SIG-M5 treated with dmso at 0.1 percent for 504 hours (cell line): ENCODE results near the gene ROR2.

Experiments used
- DNase-seq: peaks from one replicate; lab custom pipeline; 2025; ENCODE audit not compliant: unreplicated experiment; lab: John Stamatoyannopoulos, UW

ROR2 gene

DNA sequence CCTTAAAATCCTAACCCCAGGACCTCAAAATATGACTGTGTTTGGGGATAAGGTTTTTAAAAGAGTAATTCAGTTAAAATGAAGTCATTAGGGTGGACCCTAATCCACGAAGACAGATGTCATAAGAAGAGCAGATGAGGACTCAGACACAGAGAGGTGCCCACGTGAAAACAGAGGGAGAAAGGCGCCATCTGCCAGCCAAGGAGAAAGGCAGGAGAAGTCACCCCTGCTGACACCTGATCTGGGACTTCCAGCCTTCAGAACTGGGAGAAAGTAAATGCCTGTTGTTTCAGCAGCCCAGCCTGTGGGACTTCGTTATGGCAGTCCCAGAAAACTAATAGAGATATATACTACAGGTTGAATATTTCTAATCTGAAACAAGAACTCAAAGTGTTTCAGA is 67.4 kb downstream of the ROR2 start:
- no peak for DNase-seq

DNA sequence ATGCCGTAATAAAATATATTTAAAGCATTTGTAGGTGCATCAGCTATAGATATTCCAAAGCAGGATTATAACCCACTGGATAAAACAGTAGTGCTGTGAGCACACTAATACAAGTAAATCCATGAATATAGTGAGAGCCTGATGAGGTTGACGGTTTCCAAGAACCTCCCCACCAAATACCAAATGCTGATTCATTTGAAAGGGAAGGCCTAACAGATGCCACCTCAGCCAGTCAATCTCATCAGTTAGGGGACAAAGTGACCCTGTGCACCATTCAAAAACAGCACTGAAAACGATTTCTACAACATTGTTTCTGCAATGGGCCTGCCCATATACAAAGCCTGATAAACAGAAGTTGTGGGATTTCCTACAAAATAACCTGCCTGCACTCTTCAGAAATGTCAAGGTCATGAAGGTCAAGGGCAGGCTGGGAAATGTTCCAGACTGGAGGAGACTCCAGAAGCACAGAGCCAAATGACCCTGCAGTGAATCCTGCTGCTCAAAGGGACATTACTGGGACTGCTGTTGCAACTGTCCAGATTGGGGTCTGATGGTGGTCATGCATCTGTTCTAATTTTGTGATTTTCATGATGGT is 69.6 kb downstream of the ROR2 start:
- no peak for DNase-seq

DNA sequence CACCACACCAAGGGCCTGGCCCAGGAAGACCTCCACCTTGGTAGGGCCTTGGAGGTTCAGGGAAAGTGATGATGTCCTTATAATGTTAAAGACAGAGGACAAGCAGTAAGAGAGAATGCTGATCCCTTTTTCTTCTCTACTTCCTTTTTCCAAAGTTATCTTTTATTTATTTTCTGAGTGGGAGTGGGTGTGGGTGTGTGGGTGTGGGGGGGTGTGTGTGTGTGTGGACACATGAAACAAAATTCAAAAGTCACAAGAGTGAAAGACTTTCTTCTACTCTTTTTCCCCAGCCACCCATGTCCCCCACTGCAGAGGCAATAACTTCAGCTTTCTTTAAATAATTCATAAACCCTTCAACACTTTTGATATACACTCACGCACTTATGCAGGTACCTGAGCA is 70.8 kb downstream of the ROR2 start:
- no peak for DNase-seq

DNA sequence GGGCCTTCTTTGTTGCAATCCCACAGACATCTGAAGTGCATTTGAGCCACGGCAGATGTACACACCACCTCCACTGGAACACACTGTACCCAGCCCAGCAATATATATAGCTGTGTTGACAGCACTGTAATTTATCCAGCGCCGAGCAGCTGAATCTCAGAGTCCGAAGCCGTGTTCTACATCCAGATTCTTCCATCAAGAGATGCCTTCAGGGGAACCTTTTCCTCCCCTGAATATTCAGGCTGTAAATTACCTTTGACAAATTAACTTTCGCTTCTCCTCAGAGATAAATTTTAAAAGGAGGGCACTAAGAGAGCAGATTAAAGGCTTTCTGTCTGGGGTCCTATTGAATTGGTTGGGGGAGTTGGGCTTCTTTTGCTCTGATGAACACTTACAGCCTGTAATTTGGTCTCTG is 76.4 kb downstream of the ROR2 start:
- DNase-seq: no peak

DNA sequence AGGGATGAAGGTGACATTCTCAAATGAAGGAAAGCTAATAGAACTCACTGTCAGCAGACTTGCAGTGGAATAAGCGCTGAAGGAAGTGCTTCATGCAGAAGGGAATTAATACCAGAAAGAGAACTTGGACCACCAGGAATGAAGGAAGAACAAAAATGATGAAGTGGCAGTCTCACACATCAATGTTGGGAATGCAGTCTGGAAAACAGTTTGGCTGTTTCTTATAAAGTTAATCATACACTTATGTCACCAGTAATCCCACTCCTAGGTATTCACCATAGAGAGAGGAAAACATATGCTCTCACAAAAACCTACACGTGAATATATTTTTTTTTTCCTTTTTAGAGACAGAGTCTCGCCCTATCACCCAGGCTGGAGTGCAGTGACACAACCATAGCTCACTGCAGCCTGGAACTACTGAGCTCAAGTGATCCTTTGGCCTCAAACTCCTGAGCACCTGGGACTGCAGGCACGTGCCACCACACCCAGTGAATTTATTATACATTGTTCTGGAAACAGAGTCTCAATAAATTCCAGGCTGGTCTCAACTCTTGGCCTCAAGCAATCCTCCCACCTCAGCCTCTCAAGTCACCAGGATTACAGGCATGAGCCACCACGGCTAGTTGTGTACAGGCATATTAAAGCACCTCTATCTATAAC is 81.2 kb downstream of the ROR2 start:
- no peak for DNase-seq

DNA sequence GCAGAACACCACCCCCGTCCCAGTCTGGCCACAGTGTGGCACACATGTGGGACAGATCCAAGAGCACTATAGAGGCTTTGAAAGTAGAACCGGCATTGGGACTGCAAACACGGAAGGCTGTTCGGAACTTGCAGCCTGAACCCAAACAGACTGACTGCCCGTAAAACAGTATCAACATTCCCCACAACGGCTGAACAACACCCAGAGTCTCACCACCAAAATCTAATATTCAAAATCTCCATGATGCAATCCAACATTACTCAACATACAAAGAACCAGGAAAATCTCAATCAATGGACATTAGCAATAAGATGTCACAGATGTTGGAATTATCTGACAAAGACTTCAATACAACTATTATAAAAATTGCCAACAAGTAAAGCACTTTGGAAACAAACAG is 82.3 kb downstream of the ROR2 start:
- DNase-seq: no peak

DNA sequence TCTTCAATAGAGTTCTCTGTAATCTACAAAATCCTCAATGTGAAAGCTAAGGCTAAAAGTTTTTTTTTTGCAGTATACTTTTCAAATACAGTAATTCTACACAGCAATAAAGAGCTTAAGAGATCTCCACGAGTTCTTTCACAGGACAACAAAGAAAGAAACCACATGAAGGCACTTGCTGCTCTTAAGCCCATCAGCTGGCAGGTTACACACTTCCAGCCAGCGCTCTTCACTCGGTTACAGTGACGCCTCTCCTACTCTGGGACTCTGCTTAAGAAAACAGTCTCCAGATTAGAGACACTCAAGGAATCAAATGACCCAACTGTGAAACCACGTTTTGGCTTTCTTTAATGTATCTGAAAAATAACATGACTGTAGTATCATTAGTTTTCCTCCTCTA is 85.0 kb downstream of the ROR2 start:
- DNase-seq: no peak

DNA sequence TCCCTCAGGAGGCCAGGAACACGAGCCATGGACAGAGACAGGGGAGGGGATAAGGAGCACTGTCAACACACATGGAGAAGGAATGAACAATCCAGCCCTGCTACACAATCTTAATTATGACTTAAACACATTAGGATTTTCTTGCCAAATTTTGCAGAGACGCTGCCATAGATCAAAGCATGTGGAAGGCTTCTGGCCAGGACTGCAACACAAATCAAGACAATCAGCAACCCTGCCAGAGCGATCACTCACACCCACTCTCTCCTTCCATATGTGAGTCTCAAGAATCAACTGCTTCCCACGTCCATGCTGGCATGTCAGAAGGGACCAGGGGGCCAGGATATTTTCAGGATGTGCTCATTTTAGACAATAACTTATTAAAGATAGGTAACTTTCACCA is 85.6 kb downstream of the ROR2 start:
- no peak for DNase-seq

DNA sequence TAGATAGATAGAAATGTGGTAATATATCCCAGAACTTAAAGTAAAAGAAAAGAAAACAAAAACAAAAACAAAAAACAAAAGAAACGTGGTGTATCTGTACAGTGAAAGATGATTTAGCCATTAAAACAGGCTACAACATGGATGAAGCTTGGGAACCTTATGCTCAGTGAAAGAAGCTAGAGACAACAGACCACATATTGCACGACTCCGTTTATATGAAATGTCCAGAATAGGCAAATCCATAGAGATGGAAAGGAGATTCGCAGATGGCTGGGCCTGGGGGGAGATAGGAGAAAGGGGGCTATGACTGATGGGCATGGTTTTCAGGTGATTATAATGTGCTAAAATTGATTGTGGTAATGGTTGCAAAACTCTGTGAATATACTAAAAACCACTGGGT is 86.6 kb downstream of the ROR2 start:
- DNase-seq: no peak

DNA sequence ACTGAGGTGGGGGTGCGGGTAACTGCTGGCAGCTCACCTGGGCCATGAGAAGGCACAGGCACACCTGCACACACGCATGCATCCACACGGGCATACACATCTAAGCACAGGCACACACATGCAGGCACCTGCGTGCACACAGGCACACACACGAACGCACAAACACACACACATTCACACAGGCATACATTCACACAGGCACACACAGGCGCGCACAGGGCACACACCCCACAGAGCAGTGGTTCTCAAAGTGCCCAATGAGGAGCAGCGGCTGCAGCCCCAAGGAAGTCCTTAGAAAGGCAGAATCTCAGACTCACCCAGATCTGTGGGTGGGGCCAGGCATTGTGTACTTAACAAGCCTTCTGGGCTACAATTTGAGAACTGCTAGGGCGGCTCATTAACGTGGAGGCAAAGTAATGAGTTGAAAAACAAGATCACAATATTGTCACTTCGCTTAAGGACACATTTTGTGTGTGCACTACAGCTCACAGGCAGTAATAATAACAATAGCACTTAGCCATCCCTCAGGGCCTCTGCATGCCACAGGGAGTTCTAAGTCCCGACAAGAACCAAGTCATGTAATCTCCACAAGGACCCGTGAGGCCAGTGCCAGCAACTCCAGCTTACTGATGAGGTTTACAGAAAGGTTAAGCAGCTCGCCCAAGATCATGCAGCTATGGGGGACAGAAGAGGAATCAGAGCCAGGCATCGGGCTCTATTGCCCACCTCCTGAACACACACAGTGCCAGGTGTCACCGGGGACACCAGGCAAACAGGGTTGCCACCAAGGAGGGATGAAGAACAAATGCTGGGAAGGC is 91.6 kb downstream of the ROR2 start:
- no peak for DNase-seq

DNA sequence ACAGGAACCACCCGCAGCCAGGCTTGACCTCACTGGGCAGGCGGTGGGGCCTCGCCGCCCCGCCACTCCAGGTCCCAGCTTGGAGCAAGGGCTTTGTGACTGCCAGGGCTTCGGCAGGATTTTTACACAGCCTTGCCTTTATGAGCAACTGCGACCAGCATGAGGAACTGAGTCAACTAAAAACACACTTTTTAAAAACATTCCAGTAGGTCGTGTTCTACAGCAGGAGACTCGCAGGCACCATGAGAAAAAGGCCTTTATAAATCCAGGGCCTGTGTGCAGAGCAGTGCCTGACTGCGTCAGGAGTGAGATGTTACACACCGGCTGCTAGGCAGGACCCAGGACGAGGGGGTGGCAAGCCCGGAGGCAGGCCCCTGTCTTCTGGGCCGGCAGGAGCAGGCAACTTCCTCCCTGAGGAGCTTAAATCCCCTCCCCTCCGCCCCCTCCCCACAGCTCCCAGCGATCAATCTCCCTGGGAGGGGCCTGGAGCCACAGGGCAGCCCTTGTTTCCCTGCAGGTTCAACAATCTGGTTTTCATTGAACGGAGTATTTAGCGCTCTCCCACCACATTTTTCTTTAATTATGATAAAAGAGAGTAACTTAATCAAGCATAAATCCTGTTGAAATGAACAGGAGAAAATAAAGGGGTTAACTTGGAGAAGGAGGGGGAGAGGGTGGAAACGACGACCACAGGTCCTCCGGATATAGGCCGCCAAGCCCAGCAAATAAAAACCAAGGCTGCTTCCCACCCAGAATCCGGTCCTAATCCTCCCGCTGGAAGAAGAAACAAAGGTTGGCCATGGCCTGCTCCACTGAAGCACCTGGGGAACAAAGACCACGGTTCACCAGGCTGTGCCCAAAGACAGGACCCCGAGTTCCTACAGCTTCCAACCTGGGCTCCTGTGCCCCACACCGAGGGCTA is 92.5 kb downstream of the ROR2 start:
- no peak for DNase-seq

DNA sequence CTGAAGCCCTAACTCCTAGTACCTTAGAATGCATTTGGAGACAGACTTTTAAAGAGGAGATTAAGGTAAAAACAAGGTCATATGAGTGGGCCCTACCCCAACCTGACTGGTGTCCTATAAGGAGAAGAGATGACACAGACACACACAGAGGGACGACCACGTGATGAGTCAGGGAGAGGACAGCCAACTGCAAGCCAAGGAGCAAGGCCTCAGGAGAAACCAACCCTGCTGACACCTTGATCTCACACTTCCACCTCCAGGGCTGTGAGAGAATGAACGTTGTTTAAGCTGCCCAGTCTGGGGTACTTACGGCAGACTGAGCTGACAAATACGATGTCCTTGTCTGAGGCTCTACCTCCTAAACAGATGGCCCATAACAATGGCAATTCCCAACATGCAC is 93.6 kb downstream of the ROR2 start:
- no peak for DNase-seq

DNA sequence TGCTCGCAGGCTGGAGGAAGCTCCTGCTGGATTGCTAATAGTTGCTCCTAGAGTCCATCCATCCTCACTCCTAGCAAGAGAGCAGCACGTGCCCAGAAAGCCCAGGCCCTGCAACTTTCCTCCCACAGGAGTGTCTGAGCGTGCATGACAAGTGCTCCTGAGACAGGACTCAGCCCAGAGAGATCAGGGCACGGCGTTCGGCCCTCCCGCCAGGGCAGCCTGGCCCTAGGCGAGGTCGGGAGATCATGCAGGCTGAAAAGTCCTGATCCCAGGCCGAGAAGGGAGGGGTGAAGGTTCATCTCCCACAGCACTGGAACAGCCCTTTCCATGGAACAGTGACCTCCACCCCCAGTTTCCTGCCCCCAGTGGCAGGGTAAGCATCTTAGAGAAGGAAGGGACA is 94.8 kb downstream of the ROR2 start:
- no peak for DNase-seq

DNA sequence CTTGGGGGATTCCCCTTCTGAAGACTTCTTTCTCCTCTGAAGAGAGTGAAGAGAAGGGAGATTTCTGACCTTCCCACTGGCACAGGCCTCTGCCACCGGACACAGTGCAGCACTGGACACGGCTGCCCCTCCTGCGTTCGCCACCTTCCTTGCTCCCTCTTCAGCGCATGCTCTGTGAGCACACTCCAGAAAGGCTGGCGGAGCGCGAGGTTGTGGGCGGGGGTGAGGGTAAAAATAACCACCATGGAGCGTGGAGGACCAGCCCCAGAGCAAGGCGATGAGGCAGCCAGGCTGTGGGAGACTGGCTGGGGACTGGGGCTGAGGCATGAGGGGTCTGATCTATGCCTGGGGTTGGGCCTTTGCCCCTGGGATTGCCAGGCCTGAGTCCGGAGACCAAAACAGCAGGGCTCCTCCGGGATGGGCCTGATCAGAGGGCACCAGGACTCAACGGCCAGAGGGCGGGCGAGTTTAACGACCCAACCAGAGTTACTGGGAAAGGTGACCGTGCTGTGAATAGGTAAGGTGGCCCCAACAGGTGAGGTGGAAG is 97.2 kb downstream of the ROR2 start:
- DNase-seq: no peak

DNA sequence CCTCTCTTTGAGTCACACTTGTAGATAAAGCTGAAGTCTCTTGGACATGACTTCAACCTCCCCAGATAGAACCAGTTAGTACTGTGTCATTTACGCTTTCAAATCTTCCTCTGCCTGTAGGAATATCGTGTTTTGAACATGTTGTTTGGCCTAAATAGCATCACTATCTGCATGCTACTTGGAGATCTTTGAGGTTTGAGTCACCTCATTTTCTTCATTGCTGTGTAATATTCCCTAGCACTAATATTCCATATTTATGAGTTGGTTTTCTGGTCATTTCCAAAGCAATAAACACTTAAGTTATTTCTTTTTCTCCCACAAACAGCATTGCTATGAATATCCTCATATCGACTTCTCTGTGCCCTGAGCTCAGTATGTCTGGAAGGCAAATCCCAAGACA is 100.3 kb downstream of the ROR2 start:
- no peak for DNase-seq

DNA sequence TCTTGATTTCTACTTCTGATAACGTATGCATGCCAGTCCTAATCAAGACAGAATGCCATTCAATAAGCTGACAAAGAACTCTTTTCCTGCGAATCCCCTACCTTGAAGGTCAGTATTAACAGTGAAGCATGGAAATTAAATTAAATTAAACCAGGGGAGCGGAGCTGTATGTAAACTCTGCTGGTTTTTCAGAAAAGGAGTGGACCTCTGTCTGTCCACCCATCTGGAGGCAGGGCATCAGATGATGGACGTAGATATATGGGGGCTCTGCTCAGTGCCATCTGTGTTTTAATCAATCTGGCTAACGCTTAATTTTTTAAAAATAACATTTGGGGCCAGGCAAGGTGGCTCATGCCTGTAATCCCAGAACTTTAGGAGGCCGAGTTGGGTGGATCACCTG is 101.9 kb downstream of the ROR2 start:
- DNase-seq: no peak

DNA sequence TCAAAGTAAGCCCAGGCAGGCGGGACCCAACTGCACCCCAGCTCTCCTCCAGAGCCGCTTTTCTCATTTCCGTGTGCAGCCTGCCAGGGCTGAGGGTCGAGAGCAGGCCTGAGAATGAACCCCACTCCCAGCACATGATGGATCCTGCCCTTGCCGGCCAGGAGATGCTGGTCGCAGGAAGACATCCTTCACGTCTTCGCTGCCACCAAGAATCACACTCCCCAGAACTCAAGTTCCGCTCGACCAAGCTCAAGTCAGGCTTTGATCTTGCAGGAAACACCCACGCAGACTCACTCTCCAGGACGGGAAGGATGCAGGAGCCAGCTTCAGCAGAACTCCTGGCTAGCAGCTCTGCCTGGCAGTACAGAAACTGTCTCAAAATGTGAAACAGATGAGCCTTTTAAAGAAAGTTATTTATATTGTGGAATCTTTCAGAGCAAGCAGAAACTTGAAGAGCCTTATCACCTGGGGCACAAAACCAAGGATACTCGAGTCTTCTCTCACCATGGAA is 102.4 kb downstream of the ROR2 start:
- DNase-seq: no peak

DNA sequence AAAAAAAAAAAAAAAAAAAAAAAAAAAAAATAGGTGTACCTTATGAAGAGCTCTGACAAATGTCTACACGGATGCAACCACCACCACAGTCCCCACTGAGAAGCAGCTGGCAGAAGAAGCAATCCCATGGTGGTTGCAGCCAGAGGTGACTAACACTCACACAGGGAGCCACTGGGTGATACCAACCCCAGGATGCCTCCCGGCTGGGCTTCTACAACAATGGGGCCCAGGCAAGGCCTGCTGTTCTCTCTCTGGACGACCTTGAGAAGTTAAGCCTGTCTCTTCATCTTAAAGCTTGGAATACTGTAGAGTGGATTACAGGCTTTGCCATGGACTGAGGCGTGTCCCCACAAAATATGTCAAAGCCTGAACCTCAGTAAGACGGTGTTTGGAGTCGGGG is 104.1 kb downstream of the ROR2 start:
- no peak for DNase-seq

DNA sequence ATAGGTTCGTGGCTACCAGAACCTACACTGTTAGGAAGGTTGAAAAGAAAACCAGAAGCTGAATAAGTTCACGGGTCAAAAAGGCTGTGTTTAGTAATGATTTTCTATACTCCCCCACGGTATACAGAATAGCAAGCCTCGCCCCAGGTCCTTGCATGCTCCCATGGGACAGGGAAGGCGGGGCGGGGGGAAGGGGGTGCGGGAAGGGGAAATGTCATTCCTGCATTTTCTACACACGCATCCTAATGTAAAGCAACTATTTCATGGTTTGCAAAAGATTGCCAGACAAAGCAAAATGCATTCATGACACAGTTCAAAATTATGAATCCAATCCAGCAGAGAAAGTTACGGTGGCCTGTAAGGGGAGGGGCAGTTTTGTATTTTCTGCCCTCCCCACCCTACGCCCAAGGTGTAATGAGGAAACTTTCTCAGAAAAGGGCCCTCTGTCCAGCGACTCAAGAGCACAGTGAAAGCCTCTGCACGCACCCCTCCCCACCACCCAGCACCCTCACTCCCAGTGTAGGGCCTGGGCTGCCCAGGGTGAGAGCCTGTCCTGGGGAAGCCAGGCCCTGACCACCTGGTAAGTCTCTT is 105.2 kb downstream of the ROR2 start:
- DNase-seq: no peak

DNA sequence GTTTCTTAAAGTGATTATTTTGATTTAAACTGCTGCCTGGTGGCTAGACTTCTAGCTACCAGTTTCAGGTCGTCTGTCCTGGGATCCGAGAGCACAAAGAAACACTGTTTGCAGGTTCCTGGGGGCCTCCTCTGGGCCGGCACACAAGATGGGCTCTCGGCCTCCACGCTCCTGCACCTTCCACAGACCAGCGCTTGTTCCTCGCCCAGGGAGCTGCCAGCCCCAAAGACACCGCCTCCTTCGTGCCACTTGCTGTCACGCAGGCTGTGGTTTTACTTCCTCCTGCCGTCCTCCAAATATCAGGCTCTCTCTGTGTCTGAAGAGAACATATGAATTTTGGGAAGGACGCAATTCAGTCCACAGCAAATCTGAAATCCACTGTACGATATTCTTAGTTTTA is 105.8 kb downstream of the ROR2 start:
- DNase-seq: peak; percentile 26
